CD4-positive, CD25-positive, alpha-beta regulatory T cell (primary cell): ENCODE data around the gene MPLKIP. TPM values are rescaled to one million over a fixed set of nuclear protein-coding genes. Genes with fewer than 3 reads are reported as not detected.

Source experiments
- ATAC-seq, 2 donors: fragments of 150-1000 bp; cut with Tn5 transposase; one replicate each; pipeline ENCODE4 v1.10.0; 2021; ENCODE audit warnings: low read depth in 2 of 2, moderate number of reproducible peaks in 2 of 2, moderate library complexity in 1 of 2
- DNase-seq, 3 donors: peaks; one replicate each; pipeline versions ENCODE4 v3.0.0 to v3.0.0-alpha.2; 2012 to 2022; ENCODE audit warnings: mixed read lengths in 1 of 3
- H3K27ac ChIP-seq: one replicate; pipeline ENCODE4 v1.7.0; 2013; ENCODE audit warnings: mild to moderate bottlenecking, low read length; ENCODE audit not compliant: insufficient read depth, poor library complexity, severe bottlenecking
- H3K27me3 ChIP-seq: one replicate; pipeline ENCODE4 v1.7.0; 2013; ENCODE audit warnings: low read length; ENCODE audit not compliant: control insufficient read depth, insufficient read depth
- H3K36me3 ChIP-seq: one replicate; pipeline ENCODE4 v1.7.0; 2013; ENCODE audit warnings: mild to moderate bottlenecking, low read length, moderate library complexity; ENCODE audit not compliant: control insufficient read depth, insufficient read depth
- H3K4me1 ChIP-seq: 2 replicates; pipeline ENCODE4 v1.7.0; 2013; ENCODE audit warnings: mild to moderate bottlenecking, low read length; ENCODE audit not compliant: insufficient read depth, control insufficient read depth, poor library complexity, severe bottlenecking
- H3K4me3 ChIP-seq: one replicate; pipeline ENCODE4 v1.7.0; 2013; ENCODE audit warnings: low read depth, mild to moderate bottlenecking, low read length, moderate library complexity
- H3K9me3 ChIP-seq, 2 experiments: 1 replicate in 1 of 2; 2 replicates in 1 of 2; pipeline ENCODE4 v1.7.0; 2013; ENCODE audit warnings: low read length in 2 of 2, mild to moderate bottlenecking in 1 of 2, moderate library complexity in 1 of 2; ENCODE audit not compliant: control insufficient read depth in 2 of 2
- H3K27ac Mint-ChIP-seq, 3 donors: one replicate each; pipeline ENCODE4 v1.8.0; 2020 to 2022; ENCODE audit warnings: mild to moderate bottlenecking in 3 of 3, mixed read lengths in 3 of 3, moderate library complexity in 2 of 3
- H3K27me3 Mint-ChIP-seq: one replicate; pipeline ENCODE4 v1.8.0; 2022; ENCODE audit warnings: mild to moderate bottlenecking, mixed read lengths
- H3K36me3 Mint-ChIP-seq: one replicate; pipeline ENCODE4 v1.8.0; 2020; ENCODE audit warnings: mixed read lengths
- H3K4me1 Mint-ChIP-seq, 4 donors: one replicate each; pipeline ENCODE4 v1.8.0; 2020 to 2022; ENCODE audit warnings: mixed read lengths in 4 of 4, mild to moderate bottlenecking in 1 of 4
- H3K4me3 Mint-ChIP-seq, 4 donors: one replicate each; pipeline ENCODE4 v1.8.0; 2020 to 2022; ENCODE audit warnings: mild to moderate bottlenecking in 4 of 4, mixed read lengths in 4 of 4, moderate library complexity in 3 of 4
- H3K9me3 Mint-ChIP-seq, 7 donors: one replicate each; pipeline ENCODE4 v1.8.0; 2020 to 2022; ENCODE audit warnings: mixed read lengths in 7 of 7, mild to moderate bottlenecking in 3 of 7, moderate library complexity in 2 of 7
- polyA plus RNA-seq, 4 donors: library from polyadenylated mRNA; unstranded; fragments of 300-500 nt; fragmentation: Illumina TruSeq; gene quantifications; one replicate each; pipeline ENCODE4 v1.2.3, GENCODE V29; 2021
- total RNA-seq: library from RNA; stranded (reverse); gene quantifications from one replicate; pipeline ENCODE4 v1.2.3, GENCODE V29; 2022

MPLKIP gene
- total and polyA plus RNA-seq, 5 donors from 2014 or later, result 22.4 to 95.5 (median 92.0) TPM

GRCh38 chr7:40099837-40100236, 34.6 kb downstream of the MPLKIP start:
- Mint-ChIP-seq H3K36me3 (peaks cover 10% of the 10 kb centered on the region), H3K27me3 (no peaks in the 10 kb centered on the region)
- ATAC-seq, result no peak

GRCh38 chr7:40098810-40099209, 35.6 kb downstream of the MPLKIP start:
- Histone ChIP-seq H3K4me1 (no peaks in the 10 kb centered on the region), H3K4me3 (no peak overlapping the region), H3K27ac (no peak overlapping the region), H3K9me3 (no peaks in the 10 kb centered on the region), H3K36me3 (peaks cover 26% of the 10 kb centered on the region), H3K27me3 (no peaks in the 10 kb centered on the region)
- Mint-ChIP-seq H3K4me1 (peaks cover 6 to 13% (median 9%) of the 10 kb centered on the region in 4 donors), H3K27me3 (no peaks in the 10 kb centered on the region), H3K4me3 (no peak overlapping the region), H3K9me3 (no peaks in the 10 kb centered on the region), H3K27ac (no peak overlapping the region), H3K36me3 (peaks cover 21% of the 10 kb centered on the region)
- ATAC-seq (no peak), DNase-seq (no peak)

More at GRCh38 chr7:40099837-40100236, 34.6 kb downstream of the MPLKIP start:
- Histone ChIP-seq H3K36me3 (peaks cover 16% of the 10 kb centered on the region), H3K4me3 (no peak overlapping the region), H3K27me3 (no peaks in the 10 kb centered on the region), H3K4me1 (no peaks in the 10 kb centered on the region), H3K9me3 (no peaks in the 10 kb centered on the region), H3K27ac (no peak overlapping the region)
- H3K27ac Mint-ChIP-seq, result no peak overlapping the region
- peaks cover 6 to 8% (median 7%) of the 10 kb centered on the region in 4 donors for H3K4me1 Mint-ChIP-seq
- H3K4me3 Mint-ChIP-seq, result no peak overlapping the region
- no peaks in the 10 kb centered on the region for H3K9me3 Mint-ChIP-seq
- no peak for DNase-seq

GRCh38 chr7:40097728-40098127, 36.7 kb downstream of the MPLKIP start:
- Mint-ChIP-seq H3K9me3 (no peaks in the 10 kb centered on the region), H3K27ac (peak overlapping the region in 2 of 3 donors; percentile 25 to 45), H3K27me3 (no peaks in the 10 kb centered on the region), H3K4me1 (peaks cover 6 to 11% (median 8%) of the 10 kb centered on the region in 4 donors), H3K4me3 (no peak overlapping the region), H3K36me3 (peaks cover 26% of the 10 kb centered on the region)
- ATAC-seq, result no peak
- Histone ChIP-seq H3K4me1 (no peaks in the 10 kb centered on the region), H3K36me3 (peaks cover 37% of the 10 kb centered on the region), H3K27me3 (no peaks in the 10 kb centered on the region), H3K9me3 (no peaks in the 10 kb centered on the region), H3K4me3 (no peak overlapping the region), H3K27ac (no peak overlapping the region)
- no peak for DNase-seq

GRCh38 chr7:40095695-40096327, 38.6 kb downstream of the MPLKIP start:
- H3K4me3 Mint-ChIP-seq, result no peak overlapping the region
- H3K36me3 ChIP-seq, result peaks cover 51% of the 10 kb centered on the region
- peak overlapping the region in 1 of 3 donors; percentile 7 for H3K27ac Mint-ChIP-seq
- peaks cover 6 to 11% (median 8%) of the 10 kb centered on the region in 4 donors for H3K4me1 Mint-ChIP-seq
- ATAC-seq (no peak), DNase-seq (no peak)
- no peak overlapping the region for H3K4me3 ChIP-seq
- H3K4me1 ChIP-seq, result no peaks in the 10 kb centered on the region
- H3K27ac ChIP-seq, result no peak overlapping the region
- peaks cover 38% of the 10 kb centered on the region for H3K36me3 Mint-ChIP-seq
- no peaks in the 10 kb centered on the region for H3K27me3 Mint-ChIP-seq
- no peaks in the 10 kb centered on the region for H3K9me3 Mint-ChIP-seq
- H3K27me3 ChIP-seq, result no peaks in the 10 kb centered on the region
- H3K9me3 ChIP-seq, result no peaks in the 10 kb centered on the region

GRCh38 chr7:40095230-40095629, 39.2 kb downstream of the MPLKIP start:
- Mint-ChIP-seq H3K27ac (no peak overlapping the region), H3K27me3 (no peaks in the 10 kb centered on the region), H3K4me1 (peaks cover 6 to 11% (median 8%) of the 10 kb centered on the region in 4 donors), H3K36me3 (peaks cover 41% of the 10 kb centered on the region), H3K4me3 (no peak overlapping the region), H3K9me3 (no peaks in the 10 kb centered on the region)
- Histone ChIP-seq H3K27ac (no peak overlapping the region), H3K4me1 (no peaks in the 10 kb centered on the region), H3K9me3 (no peaks in the 10 kb centered on the region), H3K27me3 (no peaks in the 10 kb centered on the region), H3K36me3 (peaks cover 56% of the 10 kb centered on the region), H3K4me3 (no peak overlapping the region)
- DNase-seq (no peak), ATAC-seq (no peak)

GRCh38 chr7:40093631-40094350, 40.6 kb downstream of the MPLKIP start:
- no peak overlapping the region for H3K27ac ChIP-seq
- H3K4me3 ChIP-seq, result no peak overlapping the region
- H3K9me3 ChIP-seq, result no peaks in the 10 kb centered on the region
- H3K36me3 ChIP-seq, result peaks cover 70% of the 10 kb centered on the region
- Mint-ChIP-seq H3K4me1 (peaks cover 6 to 11% (median 8%) of the 10 kb centered on the region in 4 donors), H3K27me3 (no peaks in the 10 kb centered on the region), H3K27ac (peak overlapping the region in 1 of 3 donors; percentile 57), H3K9me3 (no peaks in the 10 kb centered on the region), H3K36me3 (peaks cover 44% of the 10 kb centered on the region), H3K4me3 (no peak overlapping the region)
- ATAC-seq (no peak), DNase-seq (no peak)
- H3K27me3 ChIP-seq, result no peaks in the 10 kb centered on the region
- no peaks in the 10 kb centered on the region for H3K4me1 ChIP-seq

- no peak overlapping the region for H3K27ac Mint-ChIP-seq
- peaks cover 5 to 11% (median 6%) of the 10 kb centered on the region in 4 donors for H3K4me1 Mint-ChIP-seq
These were observed 42.2 kb downstream of the MPLKIP start for GRCh38 chr7:40092182-40092581.

More at GRCh38 chr7:40092182-40092581, 42.2 kb downstream of the MPLKIP start:
- peaks cover 84% of the 10 kb centered on the region for H3K36me3 ChIP-seq
- H3K4me1 ChIP-seq, result no peaks in the 10 kb centered on the region
- H3K27ac ChIP-seq, result no peak overlapping the region
- no peak overlapping the region for H3K4me3 Mint-ChIP-seq
- no peak overlapping the region for H3K4me3 ChIP-seq
- no peaks in the 10 kb centered on the region for H3K27me3 ChIP-seq
- H3K36me3 Mint-ChIP-seq, result peaks cover 55% of the 10 kb centered on the region
- no peaks in the 10 kb centered on the region for H3K27me3 Mint-ChIP-seq
- no peaks in the 10 kb centered on the region for H3K9me3 Mint-ChIP-seq
- DNase-seq (no peak), ATAC-seq (no peak)
- H3K9me3 ChIP-seq, result no peaks in the 10 kb centered on the region
